Measurements from ENCODE around the gene DHX34.
A peak's percentile ranks its signal among the peaks of the same experiment; 100 is the strongest.

Gene DHX34

DNA sequence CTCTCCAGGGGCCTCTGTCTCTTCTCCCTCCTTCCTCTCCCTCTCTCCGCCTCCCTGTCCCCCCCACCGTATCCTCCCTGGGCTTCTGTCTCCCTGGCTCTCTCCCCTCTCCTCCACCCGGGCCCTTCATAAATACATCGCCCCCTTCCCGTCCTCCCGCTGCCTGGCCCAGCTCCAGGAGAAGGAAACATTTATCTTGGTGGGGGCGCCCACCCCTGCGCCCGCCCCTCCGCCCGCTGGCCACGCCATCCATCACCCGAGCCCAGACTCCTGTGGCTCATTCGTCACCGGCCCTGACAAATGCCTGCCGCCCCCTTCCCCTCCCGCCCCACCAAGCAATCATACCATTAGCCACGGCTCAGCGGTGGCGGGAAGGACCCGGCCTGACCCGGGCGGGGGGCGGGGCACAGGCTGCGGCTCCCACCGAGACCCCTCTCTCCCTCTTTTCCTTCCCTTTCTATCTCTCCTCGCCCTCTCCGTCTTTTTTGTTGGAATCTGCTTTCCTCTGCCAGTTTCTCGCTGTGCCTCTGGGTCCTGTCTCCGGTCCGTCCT lies 72.8 kb downstream of the DHX34 start:
- POLR2A ChIA-PET, result no interaction called here
- TF ChIP-seq, protein P1, sequence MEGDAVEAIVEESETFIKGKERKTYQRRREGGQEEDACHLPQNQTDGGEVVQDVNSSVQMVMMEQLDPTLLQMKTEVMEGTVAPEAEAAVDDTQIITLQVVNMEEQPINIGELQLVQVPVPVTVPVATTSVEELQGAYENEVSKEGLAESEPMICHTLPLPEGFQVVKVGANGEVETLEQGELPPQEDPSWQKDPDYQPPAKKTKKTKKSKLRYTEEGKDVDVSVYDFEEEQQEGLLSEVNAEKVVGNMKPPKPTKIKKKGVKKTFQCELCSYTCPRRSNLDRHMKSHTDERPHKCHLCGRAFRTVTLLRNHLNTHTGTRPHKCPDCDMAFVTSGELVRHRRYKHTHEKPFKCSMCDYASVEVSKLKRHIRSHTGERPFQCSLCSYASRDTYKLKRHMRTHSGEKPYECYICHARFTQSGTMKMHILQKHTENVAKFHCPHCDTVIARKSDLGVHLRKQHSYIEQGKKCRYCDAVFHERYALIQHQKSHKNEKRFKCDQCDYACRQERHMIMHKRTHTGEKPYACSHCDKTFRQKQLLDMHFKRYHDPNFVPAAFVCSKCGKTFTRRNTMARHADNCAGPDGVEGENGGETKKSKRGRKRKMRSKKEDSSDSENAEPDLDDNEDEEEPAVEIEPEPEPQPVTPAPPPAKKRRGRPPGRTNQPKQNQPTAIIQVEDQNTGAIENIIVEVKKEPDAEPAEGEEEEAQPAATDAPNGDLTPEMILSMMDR (IDR thresholded peaks at IDR 0.05; ENCODE audit: control extremely low read depth, extremely low read depth, low read depth, missing control alignments), result no peak
- DNase-seq (ENCODE audit: extremely low spot score), result no peak
- CTCF ChIA-PET, result no interaction called here

DNA sequence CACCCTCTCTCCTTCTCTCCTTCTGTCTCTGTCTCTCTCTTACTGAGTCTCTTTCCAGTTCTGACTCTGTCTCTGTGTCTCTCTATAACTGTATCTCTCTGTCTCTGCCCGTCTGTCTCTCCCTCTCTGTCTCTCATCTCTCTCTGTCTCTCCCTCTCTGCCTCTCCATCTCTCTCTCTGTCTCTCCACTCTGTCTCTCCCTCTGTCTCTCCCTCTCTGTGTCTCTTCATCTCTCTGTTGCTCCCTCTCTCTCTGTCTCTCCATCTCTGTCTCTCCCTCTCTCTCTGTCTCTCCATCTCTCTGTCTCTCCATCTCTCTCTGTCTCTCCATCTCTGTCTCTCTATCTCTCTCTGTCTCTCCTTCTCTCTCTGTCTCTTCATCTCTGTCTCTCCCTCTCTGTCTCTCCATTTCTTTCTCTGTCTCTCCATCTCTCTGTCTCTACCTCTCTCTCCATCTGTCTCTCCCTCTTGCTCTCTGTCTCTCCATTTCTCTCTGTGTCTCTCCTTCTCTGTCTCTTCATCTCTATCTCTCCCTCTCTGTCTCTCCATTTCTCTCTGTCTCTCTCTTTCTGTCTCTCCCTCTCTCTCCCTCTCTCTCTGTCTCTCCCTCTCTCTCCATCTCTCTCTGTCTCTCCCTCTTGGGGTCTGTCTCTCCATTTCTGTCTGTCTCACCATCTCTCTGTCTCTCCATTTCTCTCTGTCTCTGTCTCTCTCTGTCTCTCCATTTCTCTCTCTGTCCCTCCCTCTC lies 73.5 kb downstream of the DHX34 start:
- CTCF ChIA-PET, result no interaction called here
- TF ChIP-seq, protein P1 (IDR thresholded peaks at IDR 0.05; ENCODE audit: control extremely low read depth, extremely low read depth, low read depth, missing control alignments), result no peak
- POLR2A ChIA-PET, result no interaction called here
- DNase-seq (ENCODE audit: extremely low spot score), result no peak

DNA sequence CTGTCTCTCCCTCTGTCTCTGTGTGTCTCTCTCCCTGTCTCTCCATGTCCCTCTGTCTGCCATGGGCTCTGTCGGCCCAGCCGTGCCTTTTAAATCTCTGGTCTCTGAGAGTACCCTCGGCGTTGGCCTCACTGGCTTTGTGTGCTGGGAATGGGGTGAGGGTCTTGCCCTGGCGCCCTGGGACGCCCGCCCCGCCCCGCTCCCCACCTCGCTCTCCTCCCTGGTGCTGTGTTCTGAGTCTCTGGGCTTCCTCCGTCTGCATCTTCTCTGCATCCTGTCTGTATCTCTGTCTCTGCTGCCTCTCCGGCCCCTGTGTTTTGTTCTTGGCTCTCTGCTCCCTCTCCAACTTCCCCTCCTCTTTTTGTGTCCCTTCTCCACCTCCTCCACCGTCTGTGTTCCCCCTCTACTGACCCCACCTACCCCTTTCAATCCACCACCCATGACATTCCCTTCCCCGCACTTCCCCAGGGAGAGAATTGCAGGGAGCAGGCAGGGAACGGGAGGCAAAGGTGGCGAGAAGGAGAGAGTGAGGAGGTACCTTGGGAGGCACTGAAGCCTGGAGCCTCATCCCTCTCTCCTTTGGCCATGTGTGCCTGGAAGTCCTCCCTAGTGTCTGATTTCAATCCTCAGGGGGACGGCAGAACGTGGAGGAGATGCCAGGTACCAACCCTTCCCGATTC lies 74.2 kb downstream of the DHX34 start:
- ChIA-PET POLR2A (no interaction called here), CTCF (interaction anchor here (2.2 kb wide), 1 partner anchor 13 kb away, joined by 13 read pairs; no protein-coding TSS in a partner anchor)
- no peak for DNase-seq (ENCODE audit: extremely low spot score)
- TF ChIP-seq, protein P1 (IDR thresholded peaks at IDR 0.05; ENCODE audit: control extremely low read depth, extremely low read depth, low read depth, missing control alignments), result no peak

DNA sequence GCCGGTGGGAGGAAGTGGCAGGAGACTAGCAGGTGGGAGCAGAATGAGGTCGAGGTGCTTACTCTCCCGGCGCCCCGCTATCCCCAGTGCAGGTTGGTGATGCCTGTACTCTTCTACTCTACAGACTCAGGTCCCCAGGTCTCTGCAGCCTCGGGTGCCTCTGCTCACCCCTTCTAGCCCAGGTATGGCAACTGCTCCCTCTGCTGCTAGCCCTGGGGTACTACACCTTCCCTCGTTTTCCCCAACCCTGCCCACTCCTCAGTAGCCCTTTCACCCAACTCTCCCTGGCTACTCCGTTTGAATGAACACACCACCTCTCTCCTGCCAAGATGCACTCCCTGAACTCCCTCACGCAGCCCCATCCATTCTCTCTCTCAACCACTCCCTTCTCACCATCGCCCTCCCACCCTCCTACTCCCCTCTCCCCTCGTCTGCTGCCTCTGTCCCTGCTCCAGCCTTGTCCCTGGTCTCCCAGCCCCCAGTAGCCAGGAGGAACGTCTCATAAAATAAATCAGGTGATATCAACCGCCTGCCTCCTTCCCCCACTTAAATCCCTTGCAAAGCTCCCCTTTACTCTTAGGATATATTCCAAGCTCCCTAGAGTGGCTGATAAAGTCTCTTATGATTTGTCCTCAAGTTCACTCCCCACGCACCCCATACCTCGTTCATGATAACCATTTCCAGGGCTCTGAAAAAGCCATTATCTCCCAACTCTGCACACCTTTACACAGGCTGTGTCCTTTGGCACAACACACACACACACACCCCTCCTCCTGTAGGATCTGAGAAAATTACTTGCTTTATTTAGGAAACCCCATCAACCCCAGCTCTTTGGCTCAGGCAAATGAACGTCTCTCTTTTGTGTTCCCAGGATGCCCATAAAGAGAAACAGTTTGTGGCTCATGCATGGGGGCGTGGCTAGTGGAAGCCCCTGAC lies 78.4 kb downstream of the DHX34 start:
- ChIA-PET CTCF (interaction anchor here (0.8 to 3.1 kb wide), 32 partner anchors 9 to 317 kb away, joined by 3 to 32 read pairs (median 4); partner anchors contain the start of genes DHX34, EHD2, KPTN and MEIS3), POLR2A (interaction anchor here (0.5 kb wide), 1 partner anchor 910 kb away, joined by 3 read pairs; no protein-coding TSS in a partner anchor)
- DNase-seq (ENCODE audit: extremely low spot score), result peak; percentile 84
- TF ChIP-seq, protein P1 (IDR thresholded peaks at IDR 0.05; ENCODE audit: control extremely low read depth, extremely low read depth, low read depth, missing control alignments), result peak; percentile 78

DNA sequence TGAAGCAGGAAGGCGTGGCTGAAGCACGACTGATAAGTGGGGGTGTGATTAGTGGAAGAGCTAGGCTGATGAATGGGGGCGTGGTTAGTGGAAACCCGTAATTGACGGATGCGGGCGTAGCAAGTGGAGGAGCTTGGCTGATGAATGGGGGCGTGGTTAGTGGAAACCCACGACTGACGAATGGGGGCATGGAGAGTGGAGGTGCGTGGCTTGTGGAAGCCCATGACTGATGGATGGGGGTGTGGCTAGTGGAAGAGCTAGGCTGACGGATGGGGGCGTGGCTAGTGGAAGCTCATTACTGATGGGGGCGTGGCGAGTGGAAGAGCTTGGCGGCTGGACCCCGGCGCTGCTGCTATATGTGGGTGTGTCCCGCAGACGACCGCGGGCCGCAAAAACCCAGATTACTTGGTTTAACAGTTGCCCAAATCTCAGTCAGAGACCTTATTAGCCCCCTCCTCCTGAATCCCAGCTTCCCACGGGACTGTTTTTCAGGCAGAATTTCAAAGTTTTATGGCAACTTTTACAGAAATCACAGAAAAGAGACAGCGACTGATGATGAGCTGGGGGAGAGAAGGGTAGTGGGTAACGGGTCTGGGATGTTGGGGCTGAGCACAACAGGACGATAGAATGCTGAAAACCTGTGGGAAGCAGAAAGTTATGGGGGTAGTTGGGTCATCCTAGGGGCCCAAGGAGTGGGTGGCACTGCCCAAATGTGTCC lies 79.2 kb downstream of the DHX34 start:
- peak; percentile 89 for DNase-seq (ENCODE audit: extremely low spot score)
- TF ChIP-seq, protein P1 (IDR thresholded peaks at IDR 0.05; ENCODE audit: control extremely low read depth, extremely low read depth, low read depth, missing control alignments), result no peak
- CTCF ChIA-PET, result interaction anchor here (0.7 to 3.1 kb wide), 36 partner anchors 9 to 441 kb away, joined by 3 to 32 read pairs (median 4); partner anchors contain the start of genes DHX34, EHD2, KPTN and MEIS3
- POLR2A ChIA-PET, result interaction anchor here (0.5 kb wide), 1 partner anchor 909 kb away, joined by 3 read pairs; no protein-coding TSS in a partner anchor
